Astrocyte (in vitro differentiated cells and primary cell): ENCODE results near the gene DHTKD1. TPM values are rescaled to one million over a fixed set of nuclear protein-coding genes. Genes with fewer than 3 reads are reported as not detected.

ENCODE experiments used
- DNase-seq: peaks from one replicate; pipeline ENCODE4 v3.0.0-alpha.2; 2010; ENCODE audit warnings: low read depth
- FAIRE-seq: peaks from 2 replicates; lab custom pipeline; 2011; peaks lifted over from hg19 to GRCh38; lab: Jason Lieb, UNC
- H2AFZ ChIP-seq: 2 replicates; pipeline ENCODE4 v1.6.0; 2012; ENCODE audit warnings: low read depth, low read length, inconsistent platforms
- H3K27ac ChIP-seq: 2 replicates; pipeline ENCODE4 v1.5.1; 2011; ENCODE audit warnings: low read depth, low read length, inconsistent platforms
- H3K27me3 ChIP-seq: 2 replicates; pipeline ENCODE4 v1.6.0; 2011; ENCODE audit warnings: low read length, inconsistent platforms; ENCODE audit not compliant: insufficient read depth
- H3K36me3 ChIP-seq: 2 replicates; pipeline ENCODE4 v1.5.1; 2011; ENCODE audit warnings: low read length, inconsistent platforms; ENCODE audit not compliant: insufficient read depth
- H3K4me1 ChIP-seq: 2 replicates; pipeline ENCODE4 v1.5.1; 2011; ENCODE audit warnings: low read length, inconsistent platforms; ENCODE audit not compliant: insufficient read depth
- H3K4me2 ChIP-seq: 2 replicates; pipeline ENCODE4 v1.6.0; 2012; ENCODE audit warnings: low read length, inconsistent platforms
- H3K4me3 ChIP-seq: 2 replicates; pipeline ENCODE4 v1.5.1; 2011; ENCODE audit warnings: low read depth, mild to moderate bottlenecking, low read length, inconsistent platforms; ENCODE audit not compliant: insufficient read depth
- H3K79me2 ChIP-seq: 2 replicates; pipeline ENCODE4 v1.6.0; 2012; ENCODE audit warnings: mild to moderate bottlenecking, low read length, inconsistent platforms; ENCODE audit not compliant: insufficient read depth
- H3K9ac ChIP-seq: 2 replicates; pipeline ENCODE4 v1.6.0; 2012; ENCODE audit warnings: mild to moderate bottlenecking, low read length, inconsistent platforms
- H3K9me3 ChIP-seq: 2 replicates; pipeline ENCODE4 v1.5.1; 2012; ENCODE audit warnings: low read depth, mild to moderate bottlenecking, low read length, inconsistent platforms; ENCODE audit not compliant: insufficient read depth
- H4K20me1 ChIP-seq: 2 replicates; pipeline ENCODE4 v1.6.0; 2012; ENCODE audit warnings: low read length, inconsistent platforms; ENCODE audit not compliant: insufficient read depth
- H3K27ac Mint-ChIP-seq: one replicate; pipeline ENCODE4 v1.8.0; 2021; ENCODE audit warnings: mild to moderate bottlenecking, mixed read lengths; ENCODE audit not compliant: unreplicated experiment
- H3K27me3 Mint-ChIP-seq: one replicate; pipeline ENCODE4 v1.8.0; 2021; ENCODE audit warnings: low read depth, mixed read lengths; ENCODE audit not compliant: unreplicated experiment
- H3K36me3 Mint-ChIP-seq: one replicate; pipeline ENCODE4 v1.8.0; 2021; ENCODE audit warnings: low read depth, mixed read lengths; ENCODE audit not compliant: unreplicated experiment
- H3K4me1 Mint-ChIP-seq: one replicate; pipeline ENCODE4 v1.8.0; 2021; ENCODE audit warnings: low read depth, mixed read lengths; ENCODE audit not compliant: unreplicated experiment
- H3K4me3 Mint-ChIP-seq: one replicate; pipeline ENCODE4 v1.8.0; 2021; ENCODE audit warnings: mild to moderate bottlenecking, moderate library complexity, mixed read lengths; ENCODE audit not compliant: unreplicated experiment
- H3K9me3 Mint-ChIP-seq: one replicate; pipeline ENCODE4 v1.8.0; 2021; ENCODE audit warnings: mild to moderate bottlenecking, mixed read lengths; ENCODE audit not compliant: unreplicated experiment
- CTCF ChIP-seq: IDR thresholded peaks from 2 replicates; pipeline ENCODE4 v1.5.1; 2011; ENCODE audit warnings: low read depth, mild to moderate bottlenecking, inconsistent platforms, low read length, moderate library complexity; ENCODE audit not compliant: insufficient read depth
- EZH2 ChIP-seq: IDR thresholded peaks from 2 replicates; pipeline ENCODE4 v1.6.1; 2012; ENCODE audit warnings: mild to moderate bottlenecking, low read length, inconsistent platforms; ENCODE audit not compliant: insufficient read depth
- total RNA-seq: library from RNA; stranded (reverse); gene quantifications from 2 replicates; pipeline ENCODE4 v1.2.1, GENCODE V29; 2021

DHTKD1 gene
- total RNA-seq, 1 donor from 2014 or later = 19.5 TPM

GRCh38 chr10:12107781-12108180 is 39.0 kb downstream of the DHTKD1 start:
- TF ChIP-seq CTCF (no peak), EZH2 (no peak)
- Mint-ChIP-seq H3K4me1 (no peaks in the 10 kb centered on the region), H3K9me3 (no peaks in the 10 kb centered on the region), H3K27ac (no peak overlapping the region), H3K36me3 (peaks cover 41% of the 10 kb centered on the region), H3K27me3 (no peaks in the 10 kb centered on the region), H3K4me3 (no peak overlapping the region)
- DNase-seq = no peak
- no peaks in the 10 kb centered on the region for H3K9me3 ChIP-seq
- no peak overlapping the region for H3K27ac ChIP-seq
- H2AFZ ChIP-seq = no peak overlapping the region
- FAIRE-seq = no peak
- H3K27me3 ChIP-seq = no peaks in the 10 kb centered on the region
- no peaks in the 10 kb centered on the region for H4K20me1 ChIP-seq
- no peaks in the 10 kb centered on the region for H3K79me2 ChIP-seq
- no peak overlapping the region for H3K9ac ChIP-seq
- H3K4me1 ChIP-seq = no peaks in the 10 kb centered on the region
- H3K4me3 ChIP-seq = no peak overlapping the region
- no peak overlapping the region for H3K4me2 ChIP-seq
- H3K36me3 ChIP-seq = peaks cover 9% of the 10 kb centered on the region

GRCh38 chr10:12109286-12109685 is 40.5 kb downstream of the DHTKD1 start:
- no peak overlapping the region for H3K9ac ChIP-seq
- no peak overlapping the region for H3K4me3 Mint-ChIP-seq
- H3K27ac Mint-ChIP-seq = no peak overlapping the region
- H3K4me1 Mint-ChIP-seq = no peaks in the 10 kb centered on the region
- no peak overlapping the region for H3K4me2 ChIP-seq
- H2AFZ ChIP-seq = no peak overlapping the region
- H4K20me1 ChIP-seq = no peaks in the 10 kb centered on the region
- no peaks in the 10 kb centered on the region for H3K79me2 ChIP-seq
- H3K36me3 Mint-ChIP-seq = peaks cover 38% of the 10 kb centered on the region
- H3K4me1 ChIP-seq = no peaks in the 10 kb centered on the region
- H3K9me3 ChIP-seq = no peaks in the 10 kb centered on the region
- no peak for FAIRE-seq
- DNase-seq = no peak
- H3K4me3 ChIP-seq = no peak overlapping the region
- no peaks in the 10 kb centered on the region for H3K27me3 Mint-ChIP-seq
- H3K27me3 ChIP-seq = no peaks in the 10 kb centered on the region
- H3K9me3 Mint-ChIP-seq = no peaks in the 10 kb centered on the region
- TF ChIP-seq CTCF (no peak), EZH2 (no peak)
- H3K36me3 ChIP-seq = peaks cover 7% of the 10 kb centered on the region
- no peak overlapping the region for H3K27ac ChIP-seq

GRCh38 chr10:12111528-12111927 is 42.8 kb downstream of the DHTKD1 start:
- Histone ChIP-seq H3K4me1 (no peaks in the 10 kb centered on the region), H3K79me2 (no peaks in the 10 kb centered on the region), H3K9ac (no peak overlapping the region), H4K20me1 (no peaks in the 10 kb centered on the region), H3K36me3 (peaks cover 7% of the 10 kb centered on the region), H2AFZ (no peak overlapping the region), H3K4me2 (no peak overlapping the region), H3K9me3 (no peaks in the 10 kb centered on the region), H3K27me3 (no peaks in the 10 kb centered on the region), H3K4me3 (no peak overlapping the region), H3K27ac (no peak overlapping the region)
- FAIRE-seq (no peak), DNase-seq (no peak)
- TF ChIP-seq EZH2 (no peak), CTCF (no peak)
- Mint-ChIP-seq H3K36me3 (peaks cover 26% of the 10 kb centered on the region), H3K27me3 (no peaks in the 10 kb centered on the region), H3K4me3 (no peak overlapping the region), H3K9me3 (no peaks in the 10 kb centered on the region), H3K27ac (no peak overlapping the region), H3K4me1 (no peaks in the 10 kb centered on the region)
